ENCODE results near the gene MLIP. TPM values are rescaled to one million over a fixed set of nuclear protein-coding genes. Genes with fewer than 3 reads are reported as not detected.

Gene MLIP
- polyA plus RNA-seq, 1 experiment: not detected

DNA sequence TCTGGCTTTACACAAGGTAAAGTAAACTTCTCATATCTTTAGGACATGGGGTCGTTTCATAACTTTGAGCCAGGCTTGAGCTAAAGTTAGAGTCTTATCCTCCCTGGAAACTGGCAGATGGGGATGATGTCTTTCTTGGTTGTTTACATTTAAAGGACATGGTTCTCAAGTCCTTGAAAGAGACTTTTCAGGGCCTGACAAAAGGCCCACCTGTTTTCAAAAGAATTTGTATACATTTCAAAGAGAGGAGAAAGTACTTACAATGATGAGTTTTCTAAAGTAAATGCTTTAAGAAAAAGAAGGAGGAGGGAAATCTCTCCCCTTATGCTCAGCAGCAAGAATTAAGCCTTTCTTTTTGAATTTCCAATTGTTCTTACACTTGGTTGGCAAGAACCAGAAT lies 151.3 kb downstream of the MLIP start:
- DNase-seq (ENCODE audit: low read depth): no peak
- H3K36me3 ChIP-seq (ENCODE audit: control insufficient read depth, insufficient read depth, low read length): no peaks in the 10 kb centered on the region
- ChIA-PET POLR2A (no interaction called here), CTCF (interaction anchor here (0.9 kb wide), 1 partner anchor 18 kb away, joined by 3 read pairs; no protein-coding TSS in a partner anchor)
- TF ChIP-seq, protein P1, sequence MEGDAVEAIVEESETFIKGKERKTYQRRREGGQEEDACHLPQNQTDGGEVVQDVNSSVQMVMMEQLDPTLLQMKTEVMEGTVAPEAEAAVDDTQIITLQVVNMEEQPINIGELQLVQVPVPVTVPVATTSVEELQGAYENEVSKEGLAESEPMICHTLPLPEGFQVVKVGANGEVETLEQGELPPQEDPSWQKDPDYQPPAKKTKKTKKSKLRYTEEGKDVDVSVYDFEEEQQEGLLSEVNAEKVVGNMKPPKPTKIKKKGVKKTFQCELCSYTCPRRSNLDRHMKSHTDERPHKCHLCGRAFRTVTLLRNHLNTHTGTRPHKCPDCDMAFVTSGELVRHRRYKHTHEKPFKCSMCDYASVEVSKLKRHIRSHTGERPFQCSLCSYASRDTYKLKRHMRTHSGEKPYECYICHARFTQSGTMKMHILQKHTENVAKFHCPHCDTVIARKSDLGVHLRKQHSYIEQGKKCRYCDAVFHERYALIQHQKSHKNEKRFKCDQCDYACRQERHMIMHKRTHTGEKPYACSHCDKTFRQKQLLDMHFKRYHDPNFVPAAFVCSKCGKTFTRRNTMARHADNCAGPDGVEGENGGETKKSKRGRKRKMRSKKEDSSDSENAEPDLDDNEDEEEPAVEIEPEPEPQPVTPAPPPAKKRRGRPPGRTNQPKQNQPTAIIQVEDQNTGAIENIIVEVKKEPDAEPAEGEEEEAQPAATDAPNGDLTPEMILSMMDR (IDR thresholded peaks at IDR 0.05; ENCODE audit: insufficient read depth, low read depth, low read length): no peak
- no peaks in the 10 kb centered on the region for H3K27me3 ChIP-seq (ENCODE audit: control insufficient read depth, insufficient read depth, low read length)
- no peak overlapping the region for H3K4me3 ChIP-seq (ENCODE audit: low read depth, low read length)

DNA sequence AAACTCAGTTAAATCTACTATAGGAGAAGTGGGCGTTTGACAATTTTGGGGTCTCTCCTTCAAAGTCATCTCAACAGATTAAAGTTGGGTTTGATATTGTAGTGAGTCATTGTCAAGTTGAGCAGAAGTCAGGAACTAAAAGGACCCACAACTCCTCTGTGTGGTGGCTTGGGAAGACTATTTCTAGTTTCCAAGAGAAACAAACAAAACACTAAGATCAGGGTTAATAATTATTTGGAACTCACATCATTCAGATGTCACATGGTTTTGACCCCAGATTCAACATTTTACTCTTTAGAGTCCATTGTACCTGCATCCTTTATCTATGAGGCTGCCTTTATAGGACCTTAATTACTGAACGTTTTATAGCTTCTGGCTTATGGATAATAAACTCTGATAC lies 151.7 kb downstream of the MLIP start:
- no peak for DNase-seq (ENCODE audit: low read depth)
- Histone ChIP-seq H3K27me3 (ENCODE audit: control insufficient read depth, insufficient read depth, low read length) (no peaks in the 10 kb centered on the region), H3K4me3 (ENCODE audit: low read depth, low read length) (no peak overlapping the region), H3K36me3 (ENCODE audit: control insufficient read depth, insufficient read depth, low read length) (no peaks in the 10 kb centered on the region)
- TF ChIP-seq, protein P1 (IDR thresholded peaks at IDR 0.05; ENCODE audit: insufficient read depth, low read depth, low read length): no peak
- CTCF ChIA-PET: interaction anchor here (0.9 kb wide), 1 partner anchor 19 kb away, joined by 3 read pairs; no protein-coding TSS in a partner anchor
- POLR2A ChIA-PET: no interaction called here

DNA sequence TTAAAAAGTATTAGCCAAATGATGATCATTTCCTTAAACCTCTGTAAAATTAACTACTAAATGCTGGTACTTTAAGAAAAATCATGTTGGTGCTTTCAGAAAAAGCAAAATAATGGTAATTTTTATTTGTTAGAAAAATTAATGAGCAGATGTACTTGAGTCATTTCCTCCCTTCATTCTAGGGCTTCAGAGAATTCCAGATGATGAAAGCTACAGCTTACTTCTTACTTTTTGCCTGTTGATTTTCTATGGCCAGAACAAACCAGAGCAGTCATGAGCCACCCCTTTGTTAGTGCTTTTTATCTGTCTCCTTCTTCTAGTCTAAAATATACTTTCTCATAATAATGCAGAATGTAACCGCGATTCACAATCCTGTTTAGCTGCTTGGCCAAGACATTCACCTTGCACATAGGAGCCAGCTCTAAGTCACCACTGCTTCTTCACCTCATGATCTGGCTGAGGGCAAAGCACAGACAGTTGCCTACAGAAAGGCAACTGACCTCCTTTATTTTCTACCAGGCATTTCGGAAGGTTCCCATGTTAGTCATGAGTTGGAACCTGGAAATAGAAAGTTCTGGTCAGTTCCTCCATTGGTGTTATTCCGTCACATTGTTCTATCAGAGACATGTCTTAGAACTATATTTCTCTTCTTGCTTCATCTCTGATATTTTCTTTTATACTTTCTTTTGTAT lies 153.5 kb downstream of the MLIP start:
- DNase-seq (ENCODE audit: low read depth): no peak
- ChIA-PET POLR2A (interaction anchor here (0.9 kb wide), 1 partner anchor 17 kb away, joined by 3 read pairs; no protein-coding TSS in a partner anchor), CTCF (interaction anchor here (0.5 to 1.5 kb wide), 3 partner anchors 17 to 278 kb away, joined by 3 to 6 read pairs (median 4); no protein-coding TSS in a partner anchor)
- H3K4me3 ChIP-seq (ENCODE audit: low read depth, low read length): no peak overlapping the region
- no peaks in the 10 kb centered on the region for H3K27me3 ChIP-seq (ENCODE audit: control insufficient read depth, insufficient read depth, low read length)
- TF ChIP-seq, protein P1 (IDR thresholded peaks at IDR 0.05; ENCODE audit: insufficient read depth, low read depth, low read length): no peak
- H3K36me3 ChIP-seq (ENCODE audit: control insufficient read depth, insufficient read depth, low read length): no peaks in the 10 kb centered on the region

DNA sequence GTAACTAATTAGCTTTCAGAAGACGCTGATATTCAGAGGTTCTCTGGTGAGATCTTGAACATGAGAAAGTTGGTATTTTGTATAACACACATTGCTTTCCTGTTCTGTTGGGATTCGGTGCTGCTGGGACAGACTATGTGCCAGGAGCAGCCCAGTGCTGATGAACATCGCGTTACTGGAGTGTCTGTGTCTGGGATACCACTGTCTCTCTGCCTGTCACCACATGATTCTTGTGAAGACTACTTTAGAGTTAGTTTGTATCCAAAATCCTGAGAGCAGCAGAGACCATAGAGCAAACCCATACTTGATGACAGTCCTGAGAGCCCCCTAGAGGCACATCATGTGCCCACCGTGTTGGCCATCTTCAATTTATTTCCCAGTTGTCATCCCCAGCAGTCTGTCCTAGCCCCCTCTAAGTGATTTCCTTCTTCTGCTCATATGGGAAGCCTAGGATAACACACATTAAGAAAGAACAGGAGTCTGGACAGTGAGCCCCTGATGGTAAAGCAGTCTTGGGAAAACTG lies 155.2 kb downstream of the MLIP start:
- H3K36me3 ChIP-seq (ENCODE audit: control insufficient read depth, insufficient read depth, low read length): no peaks in the 10 kb centered on the region
- no peak overlapping the region for H3K4me3 ChIP-seq (ENCODE audit: low read depth, low read length)
- ChIA-PET CTCF (interaction anchor here (0.9 to 1.1 kb wide), 3 partner anchors 9 to 22 kb away, joined by 3 to 4 read pairs (median 4); no protein-coding TSS in a partner anchor), POLR2A (interaction anchor here (0.6 kb wide), 1 partner anchor 70 kb away, joined by 6 read pairs; no protein-coding TSS in a partner anchor)
- no peak for DNase-seq (ENCODE audit: low read depth)
- no peaks in the 10 kb centered on the region for H3K27me3 ChIP-seq (ENCODE audit: control insufficient read depth, insufficient read depth, low read length)
- TF ChIP-seq, protein P1 (IDR thresholded peaks at IDR 0.05; ENCODE audit: insufficient read depth, low read depth, low read length): no peak

DNA sequence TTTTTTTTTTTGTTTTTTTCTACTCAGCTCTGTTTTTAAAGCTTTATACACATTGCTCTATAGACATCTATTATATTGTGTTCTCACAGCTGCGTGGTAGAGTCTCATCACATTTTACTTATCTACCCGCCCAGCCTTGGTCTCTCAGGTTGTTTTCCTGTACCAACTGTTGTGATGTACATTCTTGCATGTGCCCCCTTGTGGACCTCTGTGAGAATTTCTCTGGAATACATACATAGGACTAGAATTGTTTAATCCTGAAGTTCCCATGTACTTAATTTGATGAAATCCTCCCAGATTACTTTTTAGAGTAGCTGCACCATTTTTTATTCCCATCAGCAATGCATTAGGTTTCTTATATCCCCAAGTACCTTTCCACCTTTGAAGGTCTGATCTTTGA lies 156.6 kb downstream of the MLIP start:
- TF ChIP-seq, protein P1 (IDR thresholded peaks at IDR 0.05; ENCODE audit: insufficient read depth, low read depth, low read length): peak; percentile 52
- ChIA-PET CTCF (interaction anchor here (0.6 to 2.1 kb wide), 6 partner anchors 14 to 809 kb away, joined by 3 to 9 read pairs (median 4); no protein-coding TSS in a partner anchor), POLR2A (no interaction called here)
- no peak overlapping the region for H3K4me3 ChIP-seq (ENCODE audit: low read depth, low read length)
- DNase-seq (ENCODE audit: low read depth): no peak
- no peaks in the 10 kb centered on the region for H3K27me3 ChIP-seq (ENCODE audit: control insufficient read depth, insufficient read depth, low read length)
- H3K36me3 ChIP-seq (ENCODE audit: control insufficient read depth, insufficient read depth, low read length): no peaks in the 10 kb centered on the region

Data from BJ (cell line).